ENCODE results near the gene MYBPC1.
"Not testable (repeated sequence)": the region's sequence is repeated elsewhere in the genome, so short reads cannot be mapped to it uniquely, and the experiment has no call there.

The MYBPC1 gene

DNA sequence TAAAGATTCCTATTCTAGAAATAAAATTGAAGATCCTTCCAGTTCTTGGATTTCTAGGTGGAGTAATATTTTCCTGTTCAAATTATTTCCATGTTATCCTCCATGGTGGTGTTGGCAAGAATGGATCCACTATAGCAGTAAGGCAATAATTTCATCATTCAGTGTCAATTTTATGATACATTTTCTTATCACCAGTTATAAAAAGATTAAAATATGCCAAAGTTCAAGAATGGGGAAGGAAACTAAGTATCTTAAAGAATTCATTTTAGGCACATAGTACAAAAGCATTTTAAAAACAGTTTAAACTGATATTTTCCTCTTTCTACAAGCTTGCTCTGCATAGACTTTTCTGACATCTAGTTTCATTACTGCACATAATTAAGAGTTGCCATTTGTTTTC, 125.3 kb downstream of the MYBPC1 start:
- no peak for DNase-seq (ENCODE audit: low read depth)
- H3K4me3 ChIP-seq (replicated peaks; ENCODE audit: low read depth, low read length), result no peak overlapping the region
- TF ChIP-seq, protein P1, sequence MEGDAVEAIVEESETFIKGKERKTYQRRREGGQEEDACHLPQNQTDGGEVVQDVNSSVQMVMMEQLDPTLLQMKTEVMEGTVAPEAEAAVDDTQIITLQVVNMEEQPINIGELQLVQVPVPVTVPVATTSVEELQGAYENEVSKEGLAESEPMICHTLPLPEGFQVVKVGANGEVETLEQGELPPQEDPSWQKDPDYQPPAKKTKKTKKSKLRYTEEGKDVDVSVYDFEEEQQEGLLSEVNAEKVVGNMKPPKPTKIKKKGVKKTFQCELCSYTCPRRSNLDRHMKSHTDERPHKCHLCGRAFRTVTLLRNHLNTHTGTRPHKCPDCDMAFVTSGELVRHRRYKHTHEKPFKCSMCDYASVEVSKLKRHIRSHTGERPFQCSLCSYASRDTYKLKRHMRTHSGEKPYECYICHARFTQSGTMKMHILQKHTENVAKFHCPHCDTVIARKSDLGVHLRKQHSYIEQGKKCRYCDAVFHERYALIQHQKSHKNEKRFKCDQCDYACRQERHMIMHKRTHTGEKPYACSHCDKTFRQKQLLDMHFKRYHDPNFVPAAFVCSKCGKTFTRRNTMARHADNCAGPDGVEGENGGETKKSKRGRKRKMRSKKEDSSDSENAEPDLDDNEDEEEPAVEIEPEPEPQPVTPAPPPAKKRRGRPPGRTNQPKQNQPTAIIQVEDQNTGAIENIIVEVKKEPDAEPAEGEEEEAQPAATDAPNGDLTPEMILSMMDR (IDR thresholded peaks at IDR 0.05; ENCODE audit: low read length, missing control alignments), result no peak

DNA sequence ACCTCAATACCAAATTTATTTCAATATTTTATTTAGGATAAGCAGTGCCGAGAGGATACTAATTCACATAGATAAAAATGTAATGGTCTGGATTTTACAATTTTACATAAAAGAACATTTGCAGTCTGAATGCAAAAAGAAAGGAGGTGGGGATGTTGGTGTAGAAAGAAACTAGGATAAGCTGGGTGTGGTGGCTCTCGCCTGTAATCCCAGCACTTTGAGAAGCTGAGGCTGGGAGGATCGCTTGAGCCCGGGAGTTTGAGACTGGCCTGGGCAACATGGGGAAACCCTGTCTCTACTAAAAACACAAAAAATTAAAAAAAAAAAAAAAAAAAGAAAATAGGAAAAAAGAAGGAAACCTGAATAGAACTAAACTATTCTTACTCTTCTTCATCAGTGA, 127.6 kb downstream of the MYBPC1 start:
- DNase-seq (ENCODE audit: low read depth), result no peak
- H3K4me3 ChIP-seq (replicated peaks; ENCODE audit: low read depth, low read length), result no peak overlapping the region
- TF ChIP-seq, protein P1 (IDR thresholded peaks at IDR 0.05; ENCODE audit: low read length, missing control alignments), result no peak

DNA sequence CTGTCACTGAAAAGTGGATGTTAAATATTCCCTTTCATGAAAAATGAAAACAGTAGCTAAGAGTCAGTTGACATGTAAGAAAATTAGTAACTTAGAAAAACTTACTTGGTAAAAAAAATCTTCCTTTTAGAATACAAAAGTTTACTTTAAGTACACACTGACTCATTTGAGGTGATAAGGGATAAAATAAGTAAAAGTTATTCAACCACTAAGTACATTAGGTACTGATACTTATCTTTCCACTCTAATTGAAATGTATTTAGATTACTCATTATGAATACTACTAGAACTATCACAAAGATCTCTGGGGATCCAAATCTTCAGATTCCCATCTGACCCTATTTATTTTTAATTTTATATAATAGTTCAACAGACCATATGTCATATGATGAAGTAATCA, 132.3 kb downstream of the MYBPC1 start:
- TF ChIP-seq, protein P1 (IDR thresholded peaks at IDR 0.05; ENCODE audit: low read length, missing control alignments), result no peak
- DNase-seq (ENCODE audit: low read depth), result no peak
- no peak overlapping the region for H3K4me3 ChIP-seq (replicated peaks; ENCODE audit: low read depth, low read length)

DNA sequence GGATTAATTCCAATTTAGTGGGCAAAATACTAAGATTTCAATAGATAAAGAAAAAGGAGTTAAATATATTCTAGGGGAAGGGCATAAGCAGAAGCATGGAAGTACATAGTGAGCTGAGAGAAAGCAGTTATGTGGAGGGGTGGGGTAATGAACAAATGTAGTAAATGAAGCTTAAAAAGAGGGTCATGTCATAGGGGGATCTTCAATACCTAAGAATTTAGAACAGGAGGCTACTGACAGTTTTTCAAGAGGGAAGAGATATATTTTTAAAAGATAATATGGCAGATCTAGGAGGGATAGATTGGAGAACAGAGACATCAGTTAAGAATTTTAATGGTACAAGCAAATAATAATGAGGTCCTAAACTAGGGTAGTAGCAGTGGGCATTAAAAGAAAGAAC, 135.1 kb downstream of the MYBPC1 start:
- TF ChIP-seq, protein P1 (IDR thresholded peaks at IDR 0.05; ENCODE audit: low read length, missing control alignments), result no peak

DNA sequence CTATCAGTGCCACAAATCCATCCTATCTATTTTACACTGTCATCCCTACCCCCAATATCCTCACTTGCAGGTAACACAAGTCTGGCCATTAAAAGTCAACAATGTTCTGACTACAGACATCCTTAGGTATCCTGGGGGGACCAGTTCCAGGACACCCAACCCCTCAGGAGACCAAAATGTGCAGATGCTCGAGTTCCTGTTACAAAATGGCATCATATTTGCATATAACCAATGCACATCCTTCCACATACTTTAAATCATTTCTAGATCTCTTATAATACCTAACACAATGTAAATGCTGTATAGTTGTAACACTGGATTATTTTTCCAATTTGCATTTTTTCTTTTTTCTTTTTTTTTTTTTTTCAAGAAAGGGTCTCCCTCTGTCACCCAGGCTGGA, 137.5 kb downstream of the MYBPC1 start:
- DNase-seq (ENCODE audit: low read depth), result no peak
- TF ChIP-seq, protein P1 (IDR thresholded peaks at IDR 0.05; ENCODE audit: low read length, missing control alignments), result no peak
- H3K4me3 ChIP-seq (replicated peaks; ENCODE audit: low read depth, low read length), result no peak overlapping the region

More for the DNA sequence above, 135.1 kb downstream of the MYBPC1 start:
- no peak overlapping the region for H3K4me3 ChIP-seq (replicated peaks; ENCODE audit: low read depth, low read length)
- no peak for DNase-seq (ENCODE audit: low read depth)

DNA sequence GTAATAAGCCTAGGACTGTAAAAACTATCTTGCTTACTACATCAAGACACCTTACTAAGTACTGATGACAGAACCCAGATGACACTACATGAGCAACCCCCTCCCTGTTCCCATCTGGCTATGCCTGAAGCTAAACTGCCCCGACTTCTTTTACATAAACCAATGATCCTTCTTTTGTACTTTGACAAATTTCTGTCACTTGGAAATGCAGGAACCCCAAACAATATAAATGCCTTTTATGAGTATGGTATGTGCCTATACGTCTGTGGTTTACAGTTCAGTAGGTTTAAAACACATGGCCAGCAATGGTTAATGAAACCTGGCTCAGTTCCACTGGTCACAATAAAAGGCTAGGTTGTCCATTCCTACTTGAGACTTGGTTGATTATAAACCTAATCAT, 138.4 kb downstream of the MYBPC1 start:
- DNase-seq (ENCODE audit: low read depth), result no peak
- TF ChIP-seq, protein P1 (IDR thresholded peaks at IDR 0.05; ENCODE audit: low read length, missing control alignments), result no peak
- H3K4me3 ChIP-seq (replicated peaks; ENCODE audit: low read depth, low read length), result no peak overlapping the region

DNA sequence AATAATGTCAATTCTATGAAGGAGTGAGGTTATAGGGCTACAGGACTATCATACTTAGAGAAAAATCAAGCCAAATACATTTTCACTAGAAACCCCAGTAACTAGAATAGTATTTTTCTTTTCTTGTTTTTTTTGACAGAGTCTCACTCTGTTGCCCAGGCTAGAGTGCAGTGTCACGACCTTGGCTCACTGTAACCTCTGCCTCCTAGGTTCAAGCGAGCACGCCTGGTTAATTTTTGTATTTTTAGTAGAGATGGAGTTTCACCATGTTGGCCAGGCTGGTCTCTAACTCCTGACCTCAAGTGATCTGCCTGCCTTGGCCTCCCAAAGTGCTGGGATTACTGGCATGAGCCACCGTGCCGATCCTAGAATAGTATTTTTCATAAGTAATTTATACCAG, 139.7 kb downstream of the MYBPC1 start:
- not testable (repeated sequence) for DNase-seq (ENCODE audit: low read depth); H3K4me3 ChIP-seq (replicated peaks; ENCODE audit: low read depth, low read length)

Measured in fibroblast of pulmonary artery (primary cell).